ENCODE data around the gene CPB2. TPM values are rescaled to one million over a fixed set of nuclear protein-coding genes. Genes with fewer than 3 reads are reported as not detected.

The CPB2 gene
- total RNA-seq, 1 donor, result not detected

DNA sequence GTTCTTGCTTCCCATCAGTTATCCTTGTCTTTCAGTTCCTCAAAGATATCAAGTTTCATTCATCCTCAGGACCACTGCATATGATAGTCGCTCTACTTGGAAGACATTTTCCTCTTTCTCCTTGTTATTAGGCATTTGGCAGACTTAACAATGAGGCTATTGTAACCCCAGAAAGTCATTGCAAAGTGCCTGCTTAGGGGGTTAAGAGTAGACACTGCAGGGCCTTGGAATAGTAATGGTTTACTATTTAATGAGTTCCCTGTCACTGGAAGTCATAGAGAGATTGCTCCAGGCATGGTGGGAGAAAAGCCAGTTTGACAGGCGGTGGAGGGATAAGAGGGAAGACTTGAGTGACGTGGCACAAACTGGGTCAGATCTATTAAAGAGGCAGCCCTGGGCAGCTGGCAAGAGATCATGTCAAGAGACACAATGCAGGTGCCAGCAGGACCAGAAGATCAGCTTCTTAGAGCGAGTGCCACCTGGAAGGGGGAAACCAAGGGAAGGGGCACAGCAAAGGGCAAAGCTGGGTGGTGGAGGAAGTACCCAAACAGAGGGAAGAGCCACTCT, 16.8 kb upstream of the CPB2 start:
- no peak for DNase-seq (ENCODE audit: low read depth)
- H3K4me3 ChIP-seq (ENCODE audit: low read depth, low read length), result no peak overlapping the region
- TF ChIP-seq, protein P1, sequence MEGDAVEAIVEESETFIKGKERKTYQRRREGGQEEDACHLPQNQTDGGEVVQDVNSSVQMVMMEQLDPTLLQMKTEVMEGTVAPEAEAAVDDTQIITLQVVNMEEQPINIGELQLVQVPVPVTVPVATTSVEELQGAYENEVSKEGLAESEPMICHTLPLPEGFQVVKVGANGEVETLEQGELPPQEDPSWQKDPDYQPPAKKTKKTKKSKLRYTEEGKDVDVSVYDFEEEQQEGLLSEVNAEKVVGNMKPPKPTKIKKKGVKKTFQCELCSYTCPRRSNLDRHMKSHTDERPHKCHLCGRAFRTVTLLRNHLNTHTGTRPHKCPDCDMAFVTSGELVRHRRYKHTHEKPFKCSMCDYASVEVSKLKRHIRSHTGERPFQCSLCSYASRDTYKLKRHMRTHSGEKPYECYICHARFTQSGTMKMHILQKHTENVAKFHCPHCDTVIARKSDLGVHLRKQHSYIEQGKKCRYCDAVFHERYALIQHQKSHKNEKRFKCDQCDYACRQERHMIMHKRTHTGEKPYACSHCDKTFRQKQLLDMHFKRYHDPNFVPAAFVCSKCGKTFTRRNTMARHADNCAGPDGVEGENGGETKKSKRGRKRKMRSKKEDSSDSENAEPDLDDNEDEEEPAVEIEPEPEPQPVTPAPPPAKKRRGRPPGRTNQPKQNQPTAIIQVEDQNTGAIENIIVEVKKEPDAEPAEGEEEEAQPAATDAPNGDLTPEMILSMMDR (IDR thresholded peaks at IDR 0.05; ENCODE audit: insufficient read depth, low read length), result no peak

DNA sequence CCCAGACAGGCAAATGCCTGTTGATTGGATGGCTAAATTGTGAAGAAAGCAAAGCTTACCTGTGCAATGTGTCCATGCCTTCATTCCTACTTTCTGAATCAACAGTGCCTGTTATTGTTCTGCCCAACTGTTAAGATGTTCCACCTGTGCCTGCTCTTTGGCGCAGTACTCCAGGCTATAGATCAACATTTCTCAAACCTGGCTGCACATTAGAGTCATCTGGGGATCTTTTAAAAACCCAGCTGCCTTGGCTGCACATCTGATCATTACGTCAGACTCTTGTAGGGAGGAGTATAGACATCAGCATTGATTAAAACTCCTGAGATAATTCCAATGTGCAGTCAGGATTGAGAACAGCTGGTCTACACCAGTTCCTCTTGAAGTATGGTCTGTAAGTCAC, 16.2 kb upstream of the CPB2 start:
- DNase-seq (ENCODE audit: low read depth), result no peak
- no peak overlapping the region for H3K4me3 ChIP-seq (ENCODE audit: low read depth, low read length)
- TF ChIP-seq, protein P1 (IDR thresholded peaks at IDR 0.05; ENCODE audit: insufficient read depth, low read length), result no peak

DNA sequence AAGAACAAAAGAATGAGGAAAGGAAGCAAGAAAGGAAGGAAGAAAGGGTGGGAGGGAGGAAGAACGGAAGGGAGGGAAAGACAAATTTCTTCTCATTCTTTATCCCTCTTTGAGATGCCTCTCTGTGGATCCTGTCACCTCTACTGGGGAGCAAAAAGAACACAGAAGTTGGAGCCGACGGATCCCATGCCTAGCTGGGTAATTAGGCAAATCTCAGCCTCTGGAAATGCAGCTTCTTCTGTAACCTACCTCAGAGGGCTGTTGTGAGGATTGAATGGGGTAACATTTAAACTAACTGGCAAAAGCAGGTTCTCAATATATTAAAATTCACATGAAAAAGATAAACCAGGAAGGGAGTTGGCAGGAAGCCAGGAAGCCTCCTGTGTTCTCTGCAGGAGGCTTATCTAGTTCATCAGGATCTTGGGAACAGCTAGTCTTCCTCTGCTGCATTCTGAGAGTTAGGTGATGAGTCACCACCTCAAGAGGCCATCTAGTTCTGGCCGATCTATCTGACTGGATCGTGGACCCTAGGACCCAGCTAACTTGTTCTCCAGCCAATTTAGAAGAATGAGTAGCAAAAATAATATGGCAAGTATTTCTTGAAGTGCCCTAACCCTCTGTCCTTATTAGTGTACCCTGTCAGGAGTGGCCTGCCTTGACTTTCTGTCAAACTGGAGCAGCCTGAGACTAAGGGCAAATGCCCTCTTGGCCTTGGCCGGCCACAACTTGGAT, 15.2 kb upstream of the CPB2 start:
- TF ChIP-seq, protein P1 (IDR thresholded peaks at IDR 0.05; ENCODE audit: insufficient read depth, low read length), result no peak
- DNase-seq (ENCODE audit: low read depth), result peak; percentile 43
- H3K4me3 ChIP-seq (ENCODE audit: low read depth, low read length), result no peak overlapping the region

DNA sequence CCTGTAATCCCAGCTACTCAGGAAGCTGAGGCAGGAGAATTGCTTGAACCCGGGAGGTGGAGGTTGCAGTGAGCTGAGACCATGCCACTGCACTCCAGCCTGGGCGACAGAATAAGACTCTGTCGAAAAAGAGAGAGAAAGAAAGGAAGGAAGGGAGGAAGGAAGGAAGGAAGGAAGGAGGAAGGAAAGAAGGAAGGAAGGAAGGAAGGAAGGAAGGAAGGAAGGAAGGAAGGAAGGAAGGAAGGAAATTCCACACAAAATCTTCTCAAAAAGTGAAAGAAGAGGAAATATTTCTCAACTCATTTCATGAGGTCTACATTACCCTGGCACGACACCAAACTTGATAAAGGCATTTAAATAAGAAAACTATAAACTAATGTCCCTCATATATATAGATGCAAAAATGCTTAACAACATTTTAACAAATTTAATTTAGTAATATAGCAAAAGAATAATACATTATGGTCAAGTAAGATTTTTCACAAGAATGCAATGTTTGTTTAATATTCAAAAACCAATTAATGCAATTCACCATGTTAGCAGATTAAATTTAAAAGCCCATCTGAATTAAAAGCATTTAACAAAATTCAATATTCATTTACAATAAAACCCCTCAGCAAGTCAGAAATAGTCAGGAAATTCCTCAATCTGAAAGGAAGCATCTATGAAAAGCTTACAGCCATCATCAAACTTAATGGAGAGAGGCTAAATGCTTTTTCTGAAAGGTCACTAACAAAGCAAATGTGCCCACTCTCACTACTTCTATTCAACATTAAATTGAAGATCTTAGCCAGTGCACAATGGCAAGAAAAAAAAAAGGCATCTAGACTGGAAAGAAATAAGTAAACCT, 12.0 kb upstream of the CPB2 start:
- no peak for DNase-seq (ENCODE audit: low read depth)
- no peak overlapping the region for H3K4me3 ChIP-seq (ENCODE audit: low read depth, low read length)
- TF ChIP-seq, protein P1 (IDR thresholded peaks at IDR 0.05; ENCODE audit: insufficient read depth, low read length), result no peak

DNA sequence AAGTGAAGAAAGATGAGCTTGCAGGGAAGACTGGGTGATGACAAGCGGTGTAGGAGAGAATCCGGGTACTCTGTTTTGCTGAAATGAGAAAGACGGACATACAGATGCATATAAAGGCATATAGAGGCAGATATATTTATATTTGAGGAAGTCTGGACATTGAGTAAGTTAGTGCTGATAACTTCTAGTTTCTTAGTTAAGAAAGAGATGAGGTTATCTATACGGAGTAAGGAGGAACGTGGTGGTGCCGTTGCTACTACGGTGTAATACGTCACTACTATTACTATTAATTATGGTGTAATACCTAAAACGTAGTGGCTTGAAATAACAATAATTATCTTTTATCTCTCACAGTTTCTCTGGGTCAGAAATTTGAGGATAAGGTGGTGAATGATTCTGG, 9.8 kb upstream of the CPB2 start:
- TF ChIP-seq, protein P1 (IDR thresholded peaks at IDR 0.05; ENCODE audit: insufficient read depth, low read length), result no peak
- DNase-seq (ENCODE audit: low read depth), result no peak
- no peak overlapping the region for H3K4me3 ChIP-seq (ENCODE audit: low read depth, low read length)

DNA sequence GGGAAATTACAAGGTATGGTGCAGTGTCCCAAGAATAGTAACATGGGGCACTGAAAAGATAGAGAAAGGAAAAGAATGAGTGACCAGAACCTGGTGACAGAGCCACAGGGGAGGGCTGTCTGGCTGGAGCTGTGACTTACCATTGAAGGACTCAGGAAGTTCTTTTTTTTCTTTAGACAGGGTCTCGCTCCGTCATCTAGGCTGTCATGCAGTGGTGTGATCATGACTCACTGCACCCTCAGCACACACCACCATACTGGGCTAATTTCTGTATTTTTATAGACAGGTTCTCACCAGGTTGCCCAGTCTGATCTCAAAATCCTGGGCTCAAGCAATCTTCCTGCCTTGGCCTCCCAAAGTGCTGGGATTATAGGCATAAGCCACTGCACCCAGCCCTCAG, 8.8 kb upstream of the CPB2 start:
- H3K4me3 ChIP-seq (ENCODE audit: low read depth, low read length), result no peak overlapping the region
- DNase-seq (ENCODE audit: low read depth), result no peak
- TF ChIP-seq, protein P1 (IDR thresholded peaks at IDR 0.05; ENCODE audit: insufficient read depth, low read length), result no peak

All from fibroblast of the aortic adventitia (primary cell).